NCI-H510A treated with DMSO at 0.1 percent for 48 hours (cell line): ENCODE data around the gene GRAP.

ENCODE experiments used
- DNase-seq: peaks from one replicate; lab custom pipeline; 2025; lab: John Stamatoyannopoulos, UW

GRAP gene

DNA sequence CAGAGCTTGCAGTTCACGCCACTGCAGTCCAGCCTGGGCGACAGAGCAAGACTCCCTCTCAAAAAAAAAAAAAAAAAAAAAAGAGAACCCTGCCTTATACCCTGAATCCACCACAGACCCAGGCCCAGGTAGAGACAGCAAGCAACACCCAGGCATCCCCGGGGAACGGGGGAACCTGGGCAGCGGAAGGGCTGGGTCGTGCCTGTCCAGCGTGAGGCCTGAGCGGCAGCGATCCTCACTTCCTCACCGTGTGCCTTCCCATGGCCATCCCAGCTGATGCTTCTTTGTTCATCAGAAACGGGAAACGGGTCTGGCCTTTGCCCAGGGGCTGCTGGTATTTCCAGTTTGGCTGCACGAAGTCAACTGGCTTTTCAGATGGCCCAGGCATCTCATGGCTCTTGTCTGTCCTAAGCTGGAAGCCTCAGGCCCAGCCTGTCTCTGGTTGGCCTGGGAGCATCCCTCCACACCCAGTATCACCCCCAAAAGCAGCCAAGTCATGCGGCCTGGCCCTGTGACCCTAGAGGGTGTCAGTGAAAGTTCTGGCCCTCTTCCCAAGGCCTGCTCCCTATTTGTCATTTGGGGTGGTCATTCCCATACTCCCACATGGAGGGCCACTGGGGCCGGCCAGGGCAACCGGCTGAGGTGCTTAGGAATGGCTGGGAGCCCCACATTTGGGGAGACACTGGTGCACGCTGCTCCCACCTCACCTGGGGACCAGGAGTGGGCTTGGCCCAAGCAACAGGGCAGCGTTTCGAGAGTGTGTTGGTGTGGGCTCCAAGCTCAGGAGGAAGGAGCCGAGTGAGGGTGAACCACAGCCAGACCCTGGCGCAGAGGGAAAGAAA is 62.3 kb downstream of the GRAP start:
- DNase-seq = no peak

DNA sequence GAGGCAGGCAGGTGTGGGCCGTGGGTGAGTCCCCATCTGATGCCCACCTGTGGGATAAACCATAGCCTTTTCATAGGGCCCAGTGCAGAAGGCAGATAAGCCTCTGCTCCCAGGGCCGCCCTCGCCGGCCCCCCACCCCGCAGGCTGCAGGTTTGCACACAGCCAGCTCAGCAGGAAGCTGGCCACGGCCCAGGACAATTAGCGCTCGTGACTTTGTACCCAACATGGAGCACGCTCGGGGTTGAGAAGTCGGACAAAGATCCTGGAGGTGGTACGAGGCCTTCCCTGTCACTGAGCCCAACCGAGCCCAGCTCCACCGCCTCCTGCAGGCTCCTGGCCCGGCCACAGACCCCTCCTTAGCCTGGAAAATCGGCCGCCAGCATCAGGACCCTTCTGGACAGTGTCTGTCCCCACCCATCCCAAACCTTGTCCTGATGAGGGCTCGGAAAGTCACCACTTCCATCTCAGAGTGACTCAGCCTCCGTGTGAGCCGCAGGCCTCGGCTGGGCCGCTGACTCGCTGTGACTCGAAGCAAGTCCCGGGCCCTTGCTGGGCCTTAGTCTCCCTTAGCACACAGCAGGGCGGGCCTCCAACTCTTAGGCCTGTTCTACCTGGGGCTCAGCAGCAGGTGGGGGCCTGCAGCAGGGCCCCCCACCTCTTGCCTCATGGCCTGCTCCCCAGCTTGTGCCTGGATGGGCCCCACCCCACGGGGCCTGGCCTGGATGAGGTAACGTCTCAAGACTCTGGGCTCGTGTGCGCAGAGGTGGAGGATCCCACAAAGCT is 64.9 kb downstream of the GRAP start:
- DNase-seq = no peak

DNA sequence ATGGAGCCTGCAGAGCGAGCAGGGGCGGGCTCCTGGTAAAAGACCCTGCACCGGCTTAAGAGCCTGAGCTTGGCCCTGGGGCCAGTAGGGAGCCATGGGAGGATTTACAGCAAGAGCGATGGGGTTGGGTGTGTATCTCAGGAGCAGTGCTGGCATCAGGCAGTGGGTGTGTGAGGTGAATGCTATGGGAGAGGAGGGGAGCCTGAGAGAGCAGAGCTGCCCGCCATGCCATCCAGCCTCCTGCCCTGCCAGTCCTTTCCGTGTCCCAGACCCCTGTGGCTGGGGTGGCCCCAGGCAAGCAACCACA is 65.5 kb downstream of the GRAP start:
- DNase-seq = no peak

DNA sequence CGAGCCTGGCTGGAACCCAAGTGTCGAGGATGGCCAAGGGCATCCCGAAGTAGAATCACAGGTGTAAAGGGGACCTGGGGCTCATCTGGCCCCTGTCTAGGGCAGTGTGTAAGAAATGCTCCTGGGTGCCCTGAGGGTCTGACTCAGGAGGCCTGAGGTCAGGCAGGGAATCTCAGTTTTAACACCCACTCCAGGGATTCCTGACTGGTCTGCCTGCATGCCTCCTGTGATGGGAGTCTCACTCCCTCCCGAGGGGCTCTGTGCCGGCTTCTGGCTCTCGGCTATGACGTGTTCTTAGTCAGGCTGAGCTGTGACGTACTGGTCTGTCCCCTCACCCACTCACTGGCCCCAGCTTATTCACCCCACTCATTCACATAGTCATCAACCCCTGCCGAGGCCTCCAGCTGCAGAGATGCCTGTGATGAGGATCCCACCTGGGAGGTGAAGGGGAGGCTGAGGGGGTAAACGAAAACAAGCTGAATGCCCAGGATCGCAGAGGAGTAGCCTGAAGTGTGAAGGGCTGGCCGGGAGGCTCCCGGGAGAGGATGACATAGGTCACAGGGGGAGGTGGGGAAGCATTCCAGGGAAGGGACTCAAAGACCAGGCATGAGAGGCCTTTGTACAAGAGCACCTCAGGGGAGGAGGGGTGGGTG is 65.9 kb downstream of the GRAP start:
- no peak for DNase-seq

DNA sequence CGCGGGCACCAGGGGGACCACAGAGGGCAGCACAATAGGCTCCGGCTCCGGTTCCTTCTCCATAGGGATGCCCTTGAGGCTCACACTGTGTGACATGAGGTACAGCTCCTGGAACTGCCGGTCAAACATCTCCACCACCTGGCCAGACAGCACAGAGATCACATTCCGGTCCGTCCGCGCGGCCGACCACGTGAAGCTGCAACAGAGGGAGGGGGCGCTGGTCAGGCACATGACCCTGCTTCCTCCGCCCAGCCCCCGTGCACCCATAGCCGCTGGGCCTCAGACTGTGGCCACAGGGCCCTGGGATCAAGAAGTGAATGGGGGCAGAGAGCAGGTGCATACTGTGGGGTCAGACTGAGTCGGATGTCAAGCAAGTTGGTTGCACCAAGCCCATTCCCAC is 68.1 kb downstream of the GRAP start:
- DNase-seq = no peak

DNA sequence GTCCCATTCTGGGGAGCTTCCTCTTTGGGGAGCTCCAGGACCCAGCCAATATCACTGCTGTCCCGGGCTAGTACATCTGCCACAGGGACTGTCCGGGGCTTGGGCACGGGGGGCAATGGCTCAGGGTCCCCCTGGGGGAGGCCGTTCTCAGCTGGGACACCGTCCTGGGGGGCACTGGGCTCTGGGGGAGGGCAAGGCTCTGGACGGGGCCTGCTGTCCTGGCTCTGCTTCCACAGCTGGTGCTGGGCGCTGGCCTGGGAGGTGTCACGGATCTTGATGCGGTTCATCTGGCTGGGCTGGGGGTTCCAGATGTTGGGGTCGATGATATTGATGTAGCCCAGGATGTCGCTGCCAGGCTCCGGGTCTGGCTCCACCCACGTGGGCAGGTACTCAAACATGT is 68.7 kb downstream of the GRAP start:
- DNase-seq = no peak

DNA sequence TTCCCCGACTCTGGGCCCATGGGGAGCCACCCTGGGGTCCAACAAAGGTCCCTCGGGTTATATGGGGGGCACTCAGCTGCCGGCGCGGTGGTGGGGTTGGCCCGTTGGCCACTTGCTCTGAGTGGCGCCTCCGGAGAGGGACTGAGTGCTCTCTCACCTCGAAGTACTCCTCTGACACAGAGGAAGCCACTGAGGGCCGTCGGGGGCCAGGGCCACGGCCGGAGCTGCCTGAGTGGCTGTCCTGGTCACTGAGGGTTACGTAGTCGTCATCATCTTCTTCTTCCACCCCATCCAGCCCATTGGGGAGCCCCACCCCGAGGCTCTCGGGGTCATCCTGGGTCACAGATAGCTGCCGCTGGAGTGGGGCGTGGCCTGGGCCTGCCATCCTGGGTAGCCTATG is 69.1 kb downstream of the GRAP start:
- no peak for DNase-seq

DNA sequence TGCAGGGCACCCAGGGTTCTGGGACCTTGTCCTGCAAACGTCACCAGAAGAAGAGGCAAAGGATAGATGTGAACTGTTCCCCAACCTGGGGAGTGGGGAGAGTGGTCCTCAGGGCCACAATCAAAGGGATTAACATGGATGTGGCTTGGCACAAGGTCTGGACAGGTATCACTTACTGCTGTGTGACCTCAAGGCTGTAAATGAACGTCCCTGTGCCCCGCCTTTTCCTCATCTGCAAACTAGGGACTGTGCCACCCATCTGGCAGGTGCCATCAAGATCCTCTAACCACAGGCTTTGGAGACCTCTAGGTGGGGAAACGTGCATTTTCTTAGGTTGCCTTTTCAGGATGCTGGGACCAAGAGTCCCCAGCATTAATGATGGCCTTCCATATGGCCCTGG is 69.7 kb downstream of the GRAP start:
- DNase-seq = no peak

DNA sequence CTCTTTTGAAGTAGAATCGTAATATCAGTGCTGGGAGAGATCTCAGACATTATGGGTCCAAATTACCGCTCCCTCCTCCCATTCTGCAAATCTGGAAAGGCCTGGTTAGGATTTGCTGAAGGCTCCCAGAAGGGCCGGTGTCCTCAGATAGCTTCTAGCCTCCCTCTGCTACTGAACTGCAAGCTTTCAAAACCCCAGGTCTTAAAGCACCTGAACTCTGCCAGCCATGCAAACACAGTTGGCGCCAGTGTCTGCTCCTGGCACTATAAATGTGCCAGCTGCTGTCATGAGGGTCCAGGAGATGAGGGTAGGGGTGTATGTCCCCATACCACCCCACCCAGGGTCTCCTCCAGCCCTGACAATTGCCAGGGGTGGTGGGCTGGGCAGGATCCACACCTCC is 70.6 kb downstream of the GRAP start:
- DNase-seq = no peak

DNA sequence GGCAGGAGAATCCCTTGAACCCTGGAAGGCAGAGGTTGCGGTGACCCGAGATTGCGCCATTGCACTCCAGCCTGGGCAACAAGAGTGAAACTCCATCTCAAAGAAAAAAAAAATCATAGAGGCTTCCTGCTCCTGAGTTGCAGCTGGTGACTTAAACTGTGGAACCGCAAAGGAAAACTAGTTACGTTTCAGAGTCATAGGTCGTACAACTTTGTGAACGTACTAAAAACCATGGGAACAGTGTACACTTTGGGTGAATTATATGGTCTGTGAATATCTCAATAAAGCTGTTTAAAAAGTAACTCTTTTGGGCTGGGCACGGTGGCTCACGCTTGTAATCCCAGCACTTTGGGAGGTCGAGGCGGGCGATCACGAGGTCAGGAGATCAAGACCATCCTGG is 71.2 kb downstream of the GRAP start:
- DNase-seq = no peak

DNA sequence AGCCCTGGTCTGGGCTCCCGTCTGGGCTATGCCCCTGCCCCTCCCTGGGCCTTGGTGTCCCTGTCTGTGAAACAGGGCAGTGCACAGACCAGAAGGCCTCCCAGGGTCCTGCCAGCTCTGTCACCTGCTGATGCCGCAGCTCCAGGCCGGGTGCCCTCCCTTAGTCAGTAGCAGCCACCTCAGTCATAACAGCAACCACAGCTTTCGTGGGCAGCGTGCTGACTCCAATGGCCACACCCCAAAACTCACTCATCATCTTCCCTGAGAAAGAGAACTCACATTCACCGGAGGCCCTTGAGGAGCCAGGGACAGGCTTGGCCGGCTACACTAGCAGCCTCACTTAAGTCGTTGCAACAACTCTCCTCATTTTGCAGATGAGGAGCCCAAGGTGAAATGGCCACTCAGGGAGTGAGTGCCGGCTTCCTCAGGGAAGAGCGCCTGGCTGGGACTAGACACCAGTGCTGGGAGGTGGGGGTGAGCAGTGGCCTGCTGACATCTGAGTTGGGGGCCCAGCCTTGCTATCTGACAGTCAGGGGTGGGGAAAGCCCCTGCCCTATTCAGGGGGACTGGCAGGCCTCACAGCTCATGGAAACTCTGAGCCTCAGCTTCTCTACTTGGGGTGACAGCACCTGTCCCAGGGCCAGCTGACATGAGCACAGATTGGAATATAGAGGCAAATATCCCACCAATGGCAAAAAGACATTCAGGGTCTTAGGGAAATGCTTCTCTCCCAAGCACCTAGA is 72.2 kb downstream of the GRAP start:
- no peak for DNase-seq

DNA sequence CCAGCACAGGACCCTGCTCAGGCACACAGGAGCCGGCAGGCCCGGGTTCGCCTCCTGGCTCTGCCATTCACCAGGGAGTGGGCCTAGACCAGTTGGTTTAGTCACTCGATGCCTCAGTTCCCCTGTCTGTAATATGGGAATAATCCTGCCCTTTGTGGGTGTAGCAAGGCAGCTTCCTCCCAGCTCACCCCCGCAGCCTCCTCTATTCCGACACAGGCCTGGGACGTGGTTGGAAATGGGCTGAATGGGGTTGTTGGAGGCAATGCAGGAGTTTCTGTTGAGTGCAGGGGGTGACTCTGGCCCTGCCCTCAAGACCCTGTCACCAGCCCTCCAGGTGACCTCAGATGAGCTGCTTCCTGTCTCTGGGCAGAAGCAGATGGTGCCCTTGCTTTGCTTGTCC is 75.0 kb downstream of the GRAP start:
- no peak for DNase-seq
